ENCODE measurements around the gene ZNF33B. TPM values are rescaled to one million over a fixed set of nuclear protein-coding genes. Genes with fewer than 3 reads are reported as not detected.

The ZNF33B gene
- total and polyA plus RNA-seq, 9 of the 15 experiments (the other 6 are each of a cell fraction or from before 2014, with no cell fraction given) = 6.9 to 23.9 (median 15.4) TPM

GRCh38 chr10:42646687-42647640, 8.6 kb upstream of the ZNF33B start (continued):
- TF ChIP-seq ATF1 (CRISPR knock-in tag; IDR thresholded peaks at IDR 0.05) = no peak
- TF ChIP-seq ATF1 (tag; IDR thresholded peaks at IDR 0.05) = peak; percentile 30; the same call in 1 of the 2 replicates
- peak; percentile 73 for TF ChIP-seq PML (IDR thresholded peaks at IDR 0.05; ENCODE audit: low read length)
- TF ChIP-seq MXI1 (IDR thresholded peaks at IDR 0.05; ENCODE audit: low read depth, low read length) = peak; percentile 40; the same call in 1 of the 2 replicates
- TF ChIP-seq GATA2 (CRISPR knock-in tag; IDR thresholded peaks at IDR 0.05) = no peak; the same call in 1 of the 2 replicates
- peak; percentile 88 for TF ChIP-seq KLF16 (IDR thresholded peaks at IDR 0.05)
- peak; percentile 94 for TF ChIP-seq TEAD4 (IDR thresholded peaks at IDR 0.05; ENCODE audit: low read length)
- TF ChIP-seq TEAD4 (CRISPR knock-in tag; IDR thresholded peaks at IDR 0.05; ENCODE audit: borderline replicate concordance) = no peak
- peak; percentile 76; the same call in 1 of the 2 replicates for TF ChIP-seq RUNX1 (IDR thresholded peaks at IDR 0.05; ENCODE audit: low read depth)
- TF ChIP-seq HOMEZ (CRISPR knock-in tag; IDR thresholded peaks at IDR 0.05) = no peak
- no peak for TF ChIP-seq ZNF197 (CRISPR knock-in tag; IDR thresholded peaks at IDR 0.05; ENCODE audit: low read depth)
- no peak for TF ChIP-seq CSDE1 (IDR thresholded peaks at IDR 0.05)
- no peak for TF ChIP-seq MCM3 (IDR thresholded peaks at IDR 0.05)
- TF ChIP-seq AFF1 (IDR thresholded peaks at IDR 0.05; ENCODE audit: low read depth in 1 of 2, partially characterized antibody in 2 of 2) = peak in 1 of 2 experiments; percentile 26
- 0 out of 2 replicates have a peak, but pooled peaks have one; percentile 40 for TF ChIP-seq MECOM (CRISPR knock-in tag; IDR thresholded peaks at IDR 0.05)
- no peak for TF ChIP-seq TEAD2 (tag; IDR thresholded peaks at IDR 0.05)
- TF ChIP-seq MLX (CRISPR knock-in tag; conservative IDR thresholded peaks at IDR 0.05) = no peak
- TF ChIP-seq ZNF395 (CRISPR knock-in tag; IDR thresholded peaks at IDR 0.05) = no peak
- TF ChIP-seq FOXJ2 (tag; IDR thresholded peaks at IDR 0.05) = no peak
- TF ChIP-seq HDAC2 (IDR thresholded peaks at IDR 0.05) = peak; percentile 80
- 0 out of 2 replicates have a peak, but pooled peaks have one; percentile 16 for TF ChIP-seq GATAD2A (IDR thresholded peaks at IDR 0.05)
- no peak for TF ChIP-seq ZNF133 (CRISPR knock-in tag; IDR thresholded peaks at IDR 0.05)
